ENCODE measurements around the gene CHRNG.
"Not testable (repeated sequence)": the region's sequence is repeated elsewhere in the genome, so short reads cannot be mapped to it uniquely, and the experiment has no call there.

CHRNG gene

DNA sequence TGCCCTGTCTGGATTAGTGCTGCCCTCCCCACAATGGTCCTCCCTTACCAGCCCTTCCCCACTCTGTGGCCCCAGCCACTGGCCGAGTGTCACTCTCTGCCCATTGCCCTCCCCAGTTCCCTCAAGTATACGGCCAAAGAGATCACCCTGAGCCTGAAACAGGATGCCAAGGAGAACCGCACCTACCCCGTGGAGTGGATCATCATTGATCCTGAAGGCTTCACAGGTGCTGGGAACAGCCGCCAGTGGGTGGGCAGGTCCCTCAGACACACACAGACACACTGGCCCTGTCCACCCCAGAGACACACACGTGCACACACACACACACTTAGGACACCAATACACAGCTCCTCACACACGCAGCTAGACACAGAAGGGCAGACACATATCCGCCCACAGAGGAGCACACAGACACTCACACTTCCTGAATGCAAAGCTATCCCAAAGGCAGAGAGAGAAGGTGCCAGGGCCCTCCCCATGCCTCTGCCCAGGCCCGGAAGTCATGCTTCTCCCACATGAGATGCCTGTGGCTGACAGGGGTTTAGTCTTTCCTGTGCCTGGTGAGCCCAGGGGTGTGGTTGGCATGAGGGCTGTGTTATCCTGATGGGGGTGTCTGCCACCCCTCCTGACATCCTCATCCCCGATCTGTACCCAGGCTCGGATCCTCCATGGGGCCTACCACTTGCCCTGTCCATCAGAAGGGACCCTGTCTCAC, 10.6 kb upstream of the CHRNG start:
- DNase-seq, result no peak

DNA sequence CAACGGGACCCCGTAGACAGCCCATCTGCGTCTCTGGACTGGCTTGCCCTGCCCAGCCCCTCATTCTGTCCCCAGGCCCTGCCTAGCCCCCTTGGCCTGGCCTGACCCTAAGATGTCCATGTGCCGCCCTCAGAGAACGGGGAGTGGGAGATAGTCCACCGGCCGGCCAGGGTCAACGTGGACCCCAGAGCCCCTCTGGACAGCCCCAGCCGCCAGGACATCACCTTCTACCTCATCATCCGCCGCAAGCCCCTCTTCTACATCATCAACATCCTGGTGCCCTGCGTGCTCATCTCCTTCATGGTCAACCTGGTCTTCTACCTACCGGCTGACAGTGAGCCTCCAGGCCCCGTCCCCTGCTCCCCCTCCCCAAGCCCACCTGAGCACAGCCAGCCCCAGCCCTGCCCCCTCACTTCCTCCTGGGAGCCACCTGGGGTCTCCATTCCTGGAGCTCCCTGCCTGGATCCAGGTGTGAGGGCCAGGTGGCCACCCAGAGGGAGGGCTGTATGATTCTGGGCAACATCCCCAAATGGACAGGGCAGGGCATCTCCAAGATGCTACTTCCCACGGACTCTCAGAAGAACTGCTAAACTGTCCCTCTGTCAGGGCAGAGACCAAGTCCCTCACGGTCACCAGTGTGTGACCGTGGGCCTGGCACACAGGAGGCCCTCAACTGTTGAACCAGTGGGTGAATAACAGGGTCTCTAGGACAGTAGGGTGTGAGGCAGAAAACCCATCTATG, 9.5 kb upstream of the CHRNG start:
- no peak for DNase-seq

DNA sequence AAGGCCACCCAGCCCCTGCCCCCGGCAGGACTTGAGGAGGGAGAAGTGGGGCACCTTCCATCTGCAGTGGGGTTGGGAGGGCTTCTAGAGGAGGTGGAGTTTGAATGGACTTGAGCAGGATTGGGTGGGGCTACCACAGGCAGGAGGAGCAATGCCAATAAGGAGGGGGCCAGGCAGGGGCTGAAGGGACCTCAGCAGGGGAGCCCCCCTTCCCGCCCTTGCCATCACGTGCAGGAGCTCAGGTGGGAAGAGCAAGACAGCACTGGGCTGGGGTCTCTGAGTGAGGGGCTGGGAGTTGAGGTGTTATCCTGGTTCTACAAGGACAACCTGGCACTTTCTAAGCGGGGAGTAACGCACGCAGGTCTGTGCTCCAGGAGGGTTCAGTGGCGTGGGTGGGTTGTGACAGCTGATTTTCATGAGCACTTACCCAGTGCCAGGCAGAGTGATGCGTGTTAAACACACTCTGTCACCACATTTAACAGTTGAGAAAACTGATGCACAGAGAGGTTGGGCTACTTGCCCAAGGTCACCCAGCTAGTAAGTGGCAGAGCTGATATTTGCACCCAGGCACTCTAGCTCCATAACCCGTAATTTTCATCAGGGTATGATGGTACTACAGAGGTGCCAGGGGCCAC, 8.7 kb upstream of the CHRNG start:
- DNase-seq, result no peak

DNA sequence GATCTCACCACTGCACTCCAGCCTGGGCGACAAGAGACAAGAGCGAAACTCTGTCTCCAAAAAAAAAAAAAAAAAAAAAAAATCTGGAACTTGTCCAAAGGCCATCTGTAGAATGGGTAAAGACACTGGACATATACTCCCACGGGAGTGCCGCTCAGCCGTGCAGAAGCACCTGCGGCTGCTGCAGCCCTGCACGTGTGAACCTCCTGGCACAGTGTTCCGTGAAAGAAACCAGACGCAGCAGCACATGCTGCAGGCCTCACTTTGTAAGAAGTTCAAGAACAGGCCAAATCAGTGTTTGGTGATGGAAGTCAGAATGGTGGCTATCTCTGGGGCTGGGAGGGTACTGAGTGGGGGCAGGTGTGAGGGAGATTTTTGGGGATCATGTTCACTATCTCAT, 7.1 kb upstream of the CHRNG start:
- DNase-seq, result no peak

DNA sequence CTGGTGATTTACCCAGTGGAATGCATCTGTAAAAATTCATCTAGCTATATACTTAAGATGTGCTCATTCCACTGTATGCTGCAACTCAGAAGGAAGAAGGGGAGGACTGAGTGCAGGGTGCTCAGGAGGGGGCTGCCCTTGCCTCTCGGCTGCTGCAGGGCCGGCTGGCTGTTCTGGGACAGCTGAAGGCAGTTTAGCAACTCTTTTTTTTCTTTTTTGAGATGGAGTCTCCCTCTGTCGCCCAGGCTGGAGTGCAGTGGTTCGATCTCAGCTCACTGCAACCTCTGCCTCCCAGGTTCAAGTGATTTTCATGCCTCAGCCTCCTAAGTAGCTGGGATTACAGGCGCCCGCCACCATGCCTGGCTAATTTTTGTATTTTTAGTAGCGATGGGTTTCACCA, 6.7 kb upstream of the CHRNG start:
- DNase-seq, result not testable (repeated sequence)

DNA sequence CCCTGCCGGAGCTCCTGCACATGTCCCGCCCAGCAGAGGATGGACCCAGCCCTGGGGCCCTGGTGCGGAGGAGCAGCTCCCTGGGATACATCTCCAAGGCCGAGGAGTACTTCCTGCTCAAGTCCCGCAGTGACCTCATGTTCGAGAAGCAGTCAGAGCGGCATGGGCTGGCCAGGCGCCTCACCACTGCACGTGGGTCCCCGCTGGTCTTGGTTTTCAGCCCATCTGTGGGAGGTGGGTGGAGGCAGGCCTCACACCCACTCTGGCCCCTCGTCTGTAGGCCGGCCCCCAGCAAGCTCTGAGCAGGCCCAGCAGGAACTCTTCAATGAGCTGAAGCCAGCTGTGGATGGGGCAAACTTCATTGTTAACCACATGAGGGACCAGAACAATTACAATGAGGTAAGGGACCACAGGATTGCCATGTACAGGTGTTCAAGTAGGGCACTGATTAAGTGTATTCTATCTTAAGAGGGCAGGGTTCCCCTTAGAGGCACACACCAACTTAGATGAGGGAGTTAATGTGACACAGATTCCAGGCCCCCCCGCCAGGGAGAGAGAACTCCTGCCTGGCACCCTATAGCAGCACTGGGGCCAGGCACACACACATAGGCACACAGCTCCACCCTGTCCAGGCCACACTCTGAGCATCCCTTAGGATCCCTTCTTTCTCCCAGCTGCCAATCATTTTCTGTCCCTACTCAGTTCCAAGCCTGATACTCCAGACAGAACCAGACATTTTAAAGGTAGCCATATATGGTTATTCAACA, 5.4 kb upstream of the CHRNG start:
- no peak for DNase-seq

DNA sequence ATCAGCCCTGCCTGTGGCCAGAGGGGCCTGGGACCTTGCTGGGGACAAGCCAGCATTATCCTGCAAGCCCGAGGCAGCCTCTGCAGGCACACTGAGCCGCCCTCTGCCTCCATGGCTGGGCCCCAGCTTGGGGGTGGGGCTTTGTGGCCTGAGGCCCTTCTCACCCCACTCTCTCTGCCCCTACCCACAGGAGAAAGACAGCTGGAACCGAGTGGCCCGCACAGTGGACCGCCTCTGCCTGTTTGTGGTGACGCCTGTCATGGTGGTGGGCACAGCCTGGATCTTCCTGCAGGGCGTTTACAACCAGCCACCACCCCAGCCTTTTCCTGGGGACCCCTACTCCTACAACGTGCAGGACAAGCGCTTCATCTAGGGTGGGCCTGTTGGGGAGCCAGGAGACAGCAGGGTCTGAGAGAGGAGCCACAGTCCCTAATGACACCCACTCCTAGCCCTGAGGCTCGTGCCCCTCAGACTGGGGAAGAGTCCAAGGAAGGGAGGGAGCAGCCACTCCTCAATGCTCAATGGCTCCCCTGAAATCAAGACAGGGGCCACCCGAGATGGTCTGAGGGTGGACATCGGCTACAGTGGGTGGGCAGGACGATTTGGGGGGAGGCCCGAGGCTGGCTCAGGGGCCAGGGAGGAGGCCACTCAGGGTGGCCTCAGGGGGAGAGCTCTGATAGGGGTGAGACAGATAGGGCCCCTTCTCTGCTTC, 4.4 kb upstream of the CHRNG start:
- DNase-seq, result no peak

DNA sequence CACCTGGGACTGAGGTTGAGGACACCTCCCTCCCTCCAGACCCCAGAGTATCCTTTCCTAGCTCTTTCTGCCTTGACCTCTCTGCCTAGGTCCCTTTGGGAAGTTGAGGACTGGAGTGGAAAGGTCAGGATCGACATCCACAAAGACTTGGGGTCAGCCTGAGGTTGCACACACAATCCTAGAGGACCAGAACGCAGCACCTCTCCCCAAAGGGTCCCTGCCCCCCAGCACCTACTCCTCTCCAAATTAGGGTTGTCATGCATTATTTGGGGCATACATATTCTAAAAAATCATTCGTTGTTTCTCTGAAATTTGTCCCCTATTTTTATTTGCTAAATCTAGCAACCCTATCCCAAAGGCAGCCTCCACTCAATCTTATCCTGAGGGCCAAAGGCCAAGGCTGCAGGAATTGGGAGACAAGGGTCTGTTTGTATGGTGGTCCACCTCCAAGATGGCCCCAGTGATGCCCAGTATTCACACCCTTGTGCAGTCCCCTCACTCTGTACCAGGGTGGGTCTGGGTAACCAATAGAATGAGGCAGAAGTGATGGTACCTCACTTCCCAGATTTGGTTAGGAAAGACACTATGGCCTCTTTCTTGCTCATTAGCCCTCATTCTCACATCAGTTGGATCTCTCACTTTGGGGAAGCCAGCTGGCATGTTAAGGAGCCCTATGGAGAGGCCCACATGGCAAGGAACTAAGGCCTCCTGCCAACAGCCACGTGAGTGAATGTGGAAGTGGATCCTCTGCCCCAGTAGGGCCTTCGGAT, 3.5 kb upstream of the CHRNG start:
- no peak for DNase-seq

DNA sequence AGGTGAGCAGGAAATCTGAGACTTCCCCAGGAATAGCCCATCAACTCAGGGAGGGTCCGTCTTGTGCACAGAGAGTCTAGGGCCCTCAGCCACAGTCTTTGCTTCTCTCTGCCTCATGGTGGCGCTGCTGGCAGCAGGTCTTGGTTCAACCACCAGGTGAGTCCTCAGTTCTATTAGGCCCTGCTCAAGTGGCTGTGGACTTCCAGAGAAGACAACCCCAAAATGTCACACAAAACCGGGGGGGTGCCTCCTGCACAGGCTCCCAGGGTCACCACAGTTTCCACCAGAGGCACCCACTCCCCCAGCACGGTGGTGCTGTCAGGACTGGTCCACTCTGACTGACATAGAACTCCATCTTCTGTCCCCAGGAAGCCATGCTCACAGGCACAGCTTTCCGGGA, 2.4 kb upstream of the CHRNG start:
- DNase-seq, result no peak

DNA sequence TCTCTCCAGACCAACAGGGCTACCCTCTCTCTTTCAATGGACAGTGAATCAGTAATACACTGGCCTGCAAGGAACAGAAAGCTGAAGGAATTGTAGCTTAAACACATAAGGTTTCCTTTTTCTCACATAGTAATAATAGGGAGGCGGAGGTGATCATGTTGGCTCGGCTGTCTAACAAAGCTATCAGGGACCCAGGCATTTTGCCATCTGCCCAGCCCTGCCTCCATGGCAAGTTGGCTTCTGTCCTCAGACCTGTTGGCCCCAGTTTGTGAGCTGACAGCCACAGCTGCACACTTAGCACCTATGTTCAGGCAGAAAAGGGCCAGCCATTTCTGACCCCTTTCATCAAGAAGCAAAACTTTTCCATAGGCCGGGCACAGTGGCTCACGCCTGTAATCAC, 2.0 kb upstream of the CHRNG start:
- no peak for DNase-seq

DNA sequence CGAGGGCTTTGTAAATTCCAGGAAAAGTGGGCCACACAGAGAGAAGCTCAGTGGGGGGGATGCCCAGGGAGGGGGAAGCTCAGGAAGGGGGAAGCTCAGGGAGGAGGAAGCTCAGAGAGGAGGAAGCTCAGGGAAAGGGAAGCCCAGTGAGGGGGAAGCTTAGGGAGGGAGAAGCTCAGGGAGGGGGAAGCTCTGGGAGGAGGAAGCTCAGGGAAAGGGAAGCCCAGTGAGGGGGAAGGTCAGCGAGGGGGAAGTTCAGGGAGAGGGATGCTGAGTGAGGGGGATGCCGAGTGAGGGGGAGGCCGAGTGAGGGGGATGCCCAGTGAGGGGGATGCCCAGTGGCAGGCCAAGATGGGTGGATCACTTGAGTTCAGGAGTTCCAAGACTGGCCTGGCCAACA, 821 bp upstream of the CHRNG start:
- DNase-seq, result no peak

DNA sequence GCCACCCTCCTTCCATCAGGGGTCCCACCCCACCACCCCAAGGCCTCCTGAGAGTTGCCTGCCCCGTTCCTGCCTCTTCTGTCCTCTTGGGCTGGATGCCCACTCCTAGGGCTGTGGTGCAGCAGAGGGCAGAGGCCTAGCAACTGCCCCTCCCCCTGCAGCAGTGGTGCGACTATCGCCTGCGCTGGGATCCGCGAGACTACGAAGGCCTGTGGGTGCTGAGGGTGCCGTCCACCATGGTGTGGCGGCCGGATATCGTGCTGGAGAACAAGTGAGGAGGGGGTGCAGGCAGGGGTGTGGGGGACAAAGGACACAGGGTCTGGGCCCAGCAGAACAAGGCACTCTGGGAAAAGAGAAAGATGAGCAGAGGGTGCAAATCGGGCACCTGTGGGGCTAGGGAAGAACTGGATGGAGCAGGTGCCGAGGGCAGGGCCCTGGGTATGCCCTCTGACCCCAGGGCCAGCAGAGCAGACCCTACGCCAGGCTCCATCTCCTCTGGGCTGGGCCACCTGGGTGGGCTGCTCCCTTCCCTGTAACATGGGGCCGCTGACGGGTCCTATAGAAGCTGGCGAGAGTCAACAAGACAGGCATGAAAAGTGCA, 1.0 kb downstream of the CHRNG start:
- no peak for DNase-seq

DNA sequence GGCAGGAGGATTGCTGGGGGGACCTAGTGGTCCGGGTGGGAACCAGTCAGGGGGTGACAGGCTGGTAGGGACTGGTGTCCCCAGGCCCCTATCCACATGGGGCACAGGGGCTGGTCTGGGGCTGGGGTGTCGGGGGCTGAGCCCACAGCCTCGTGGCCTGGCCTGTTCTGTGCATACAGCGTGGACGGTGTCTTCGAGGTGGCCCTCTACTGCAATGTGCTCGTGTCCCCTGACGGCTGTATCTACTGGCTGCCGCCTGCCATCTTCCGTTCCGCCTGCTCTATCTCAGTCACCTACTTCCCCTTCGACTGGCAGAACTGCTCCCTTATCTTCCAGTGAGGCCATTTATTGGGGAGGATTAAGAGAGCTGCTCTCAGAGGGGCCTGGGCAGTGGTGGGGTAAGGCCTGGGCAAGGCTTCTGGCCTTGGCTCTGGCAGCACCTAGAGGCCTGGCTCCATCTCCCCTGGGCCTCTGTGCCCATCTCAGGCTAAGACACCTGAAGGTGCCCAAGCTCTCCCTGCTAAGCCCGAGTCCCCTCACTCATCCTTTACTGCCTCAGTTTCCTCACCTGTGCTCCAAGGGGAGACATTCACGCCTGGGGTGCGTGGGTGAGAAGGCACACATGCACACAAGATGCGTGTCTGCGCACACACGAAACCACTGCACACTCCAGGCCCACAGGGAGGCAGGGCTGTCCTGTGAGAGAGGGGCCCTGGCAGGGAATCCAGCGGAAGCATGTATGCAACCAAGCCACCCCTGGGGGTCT, 1.9 kb downstream of the CHRNG start:
- DNase-seq, result no peak

DNA sequence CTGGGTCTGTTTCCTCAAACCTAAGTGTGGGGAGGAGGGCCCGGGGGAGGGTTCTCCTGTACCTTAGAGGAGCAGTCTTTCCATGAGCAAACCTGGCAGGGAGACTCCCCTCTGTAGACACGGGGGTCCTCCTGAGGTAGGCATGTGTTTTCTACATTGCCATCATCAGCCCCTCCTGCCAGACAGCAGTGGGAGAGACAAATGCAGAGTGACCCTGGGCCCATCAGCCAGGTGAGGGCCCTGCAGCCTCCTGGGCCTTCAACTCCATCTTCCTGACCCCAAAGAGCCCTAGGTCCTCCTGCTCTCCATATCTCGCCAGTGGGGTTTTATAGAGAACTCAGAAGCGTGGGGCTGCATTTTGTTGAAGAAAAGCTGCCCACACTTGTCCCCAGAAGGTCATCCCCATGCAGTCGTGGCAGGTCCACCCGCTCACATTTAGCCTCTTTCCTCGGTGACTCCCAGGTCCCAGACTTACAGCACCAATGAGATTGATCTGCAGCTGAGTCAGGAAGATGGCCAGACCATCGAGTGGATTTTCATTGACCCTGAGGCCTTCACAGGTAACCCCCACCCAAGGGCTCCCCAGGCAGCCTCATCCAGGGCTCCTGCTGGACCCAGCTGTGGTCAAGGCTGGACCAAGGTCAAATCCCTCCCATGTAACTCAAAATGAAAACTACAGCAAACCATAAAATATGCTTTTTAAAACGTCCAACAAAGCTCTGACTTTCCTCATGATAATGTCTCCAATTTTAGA, 2.6 kb downstream of the CHRNG start:
- DNase-seq, result no peak

DNA sequence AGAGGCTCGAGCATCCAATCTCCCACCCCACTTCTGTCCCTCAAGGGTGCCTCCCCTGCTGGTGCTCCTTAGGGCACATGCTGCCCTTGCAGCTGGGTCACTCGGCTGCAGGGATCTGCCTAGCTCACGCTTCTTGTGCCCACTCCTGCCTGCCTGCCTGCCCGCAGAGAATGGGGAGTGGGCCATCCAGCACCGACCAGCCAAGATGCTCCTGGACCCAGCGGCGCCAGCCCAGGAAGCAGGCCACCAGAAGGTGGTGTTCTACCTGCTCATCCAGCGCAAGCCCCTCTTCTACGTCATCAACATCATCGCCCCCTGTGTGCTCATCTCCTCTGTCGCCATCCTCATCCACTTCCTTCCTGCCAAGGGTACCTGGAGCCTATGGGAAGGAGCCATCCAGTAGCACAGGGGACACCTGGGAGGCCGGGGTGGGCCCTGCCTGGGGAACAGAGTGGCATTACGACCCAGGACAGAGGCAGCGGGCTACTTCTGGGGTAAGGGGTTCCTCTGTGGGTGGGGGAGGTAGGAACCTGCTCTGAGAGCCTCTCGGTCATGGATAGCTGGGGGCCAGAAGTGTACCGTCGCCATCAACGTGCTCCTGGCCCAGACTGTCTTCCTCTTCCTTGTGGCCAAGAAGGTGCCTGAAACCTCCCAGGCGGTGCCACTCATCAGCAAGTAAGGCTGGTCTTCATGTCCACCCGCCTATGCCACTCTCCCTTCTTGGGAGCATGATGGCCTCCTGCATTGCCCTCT, 3.4 kb downstream of the CHRNG start:
- DNase-seq, result no peak

DNA sequence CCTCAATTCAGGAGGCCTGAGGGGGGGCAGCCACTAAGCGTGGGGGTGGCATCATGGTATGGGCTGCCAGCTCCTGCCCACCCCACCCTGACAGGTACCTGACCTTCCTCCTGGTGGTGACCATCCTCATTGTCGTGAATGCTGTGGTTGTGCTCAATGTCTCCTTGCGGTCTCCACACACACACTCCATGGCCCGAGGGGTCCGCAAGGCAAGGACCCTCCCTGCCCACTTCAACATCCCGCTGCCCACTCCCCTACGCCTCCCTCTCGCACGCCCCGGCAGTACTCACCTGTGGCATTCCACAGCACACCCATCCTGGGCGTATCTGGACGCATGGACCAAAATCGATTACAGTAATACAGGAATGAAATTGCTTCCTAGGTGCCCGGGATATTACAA, 4.0 kb downstream of the CHRNG start:
- DNase-seq, result no peak

DNA sequence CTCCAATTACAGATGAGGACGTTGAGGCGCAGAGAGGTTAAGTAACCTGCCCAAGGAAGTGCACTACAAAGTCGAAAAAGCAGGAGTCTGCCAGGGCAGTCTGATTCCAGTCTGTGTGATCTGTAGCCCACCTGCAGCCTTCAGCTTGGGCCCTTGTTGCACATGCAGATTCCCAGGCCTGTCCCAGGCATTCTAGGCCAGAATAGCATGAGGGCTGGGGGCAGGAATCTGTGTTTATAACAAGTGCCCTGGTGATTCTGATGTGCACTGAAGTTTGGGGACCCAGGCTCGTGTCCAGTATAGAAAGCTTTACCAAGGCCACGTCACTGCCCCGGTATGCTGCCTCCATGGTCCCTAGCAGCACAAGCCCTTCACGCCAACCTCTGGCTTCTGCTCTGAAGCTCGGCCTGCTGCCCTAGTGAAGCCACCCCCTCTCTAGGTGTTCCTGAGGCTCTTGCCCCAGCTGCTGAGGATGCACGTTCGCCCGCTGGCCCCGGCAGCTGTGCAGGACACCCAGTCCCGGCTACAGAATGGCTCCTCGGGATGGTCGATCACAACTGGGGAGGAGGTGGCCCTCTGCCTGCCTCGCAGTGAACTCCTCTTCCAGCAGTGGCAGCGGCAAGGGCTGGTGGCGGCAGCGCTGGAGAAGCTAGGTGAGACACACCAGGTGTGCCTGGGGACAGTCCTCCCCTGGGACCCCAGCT, 4.6 kb downstream of the CHRNG start:
- no peak for DNase-seq

DNA sequence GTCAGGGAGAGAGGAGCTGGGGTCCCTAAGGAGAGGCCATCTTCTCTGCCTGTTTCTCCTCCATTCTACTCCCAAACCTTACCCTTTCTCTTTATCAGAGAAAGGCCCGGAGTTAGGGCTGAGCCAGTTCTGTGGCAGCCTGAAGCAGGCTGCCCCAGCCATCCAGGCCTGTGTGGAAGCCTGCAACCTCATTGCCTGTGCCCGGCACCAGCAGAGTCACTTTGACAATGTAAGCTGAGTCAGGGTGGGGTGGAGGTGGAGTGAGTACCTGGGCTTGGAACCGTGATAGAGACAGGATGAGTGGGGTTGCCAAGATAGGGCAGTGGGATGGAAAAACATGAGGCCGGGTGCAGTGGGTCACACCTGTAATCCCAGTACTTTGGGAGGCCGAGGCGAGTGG, 5.2 kb downstream of the CHRNG start:
- no peak for DNase-seq
